HEK293 (cell line): ENCODE measurements around the gene PHEX.

ENCODE experiments used
- CTCF ChIP-seq: fragments of 450-650 bp; formaldehyde crosslinking; IDR thresholded peaks from 2 replicates; pipeline ENCODE4 v1.5.1; 2016; ENCODE audit warnings: missing biosample characterization, missing genetic modification characterization
- GLIS1 ChIP-seq: fragments of 450-650 bp; formaldehyde crosslinking; IDR thresholded peaks from 2 replicates; pipeline ENCODE4 v1.5.1; 2016; ENCODE audit warnings: missing biosample characterization, missing genetic modification characterization
- TCF7L2 ChIP-seq: IDR thresholded peaks from 2 replicates; pipeline ENCODE4 v1.6.1; 2011; ENCODE audit warnings: low read depth, mild to moderate bottlenecking, inconsistent platforms, low read length, moderate library complexity, borderline replicate concordance
- YY1 ChIP-seq: fragments of 450-650 bp; formaldehyde crosslinking; IDR thresholded peaks from 2 replicates; pipeline ENCODE4 v1.5.1; 2018; ENCODE audit warnings: missing biosample characterization, missing genetic modification characterization
- ZFP37 ChIP-seq: fragments of 450-650 bp; formaldehyde crosslinking; IDR thresholded peaks from 2 replicates; pipeline ENCODE4 v1.5.1; 2016; ENCODE audit warnings: missing biosample characterization, missing genetic modification characterization
- ZNF138 ChIP-seq: fragments of 450-650 bp; formaldehyde crosslinking; IDR thresholded peaks from 2 replicates; pipeline ENCODE4 v1.5.1; 2016; ENCODE audit warnings: missing biosample characterization, missing genetic modification characterization, borderline replicate concordance
- ZNF26 ChIP-seq: fragments of 450-650 bp; formaldehyde crosslinking; IDR thresholded peaks from 2 replicates; pipeline ENCODE4 v1.5.1; 2016; ENCODE audit warnings: missing biosample characterization, missing genetic modification characterization
- ZNF610 ChIP-seq: fragments of 450-650 bp; formaldehyde crosslinking; IDR thresholded peaks from 2 replicates; pipeline ENCODE4 v1.5.1; 2016; ENCODE audit warnings: missing biosample characterization, missing genetic modification characterization, borderline replicate concordance
- ZNF623 ChIP-seq: fragments of 450-650 bp; formaldehyde crosslinking; IDR thresholded peaks from 2 replicates; pipeline ENCODE4 v1.5.1; 2016; ENCODE audit warnings: missing biosample characterization, missing genetic modification characterization
- ZNF629 ChIP-seq: fragments of 450-650 bp; formaldehyde crosslinking; IDR thresholded peaks from 2 replicates; pipeline ENCODE4 v1.5.1; 2017; ENCODE audit warnings: missing biosample characterization, missing genetic modification characterization
- ZNF704 ChIP-seq: fragments of 450-650 bp; formaldehyde crosslinking; IDR thresholded peaks from 2 replicates; pipeline ENCODE4 v1.5.1; 2016; ENCODE audit warnings: missing biosample characterization, missing genetic modification characterization

GRCh38 chrX:22026731-22027130 is 5.4 kb upstream of the PHEX start:
- no peak for TF ChIP-seq CTCF (tag by site-specific recombination)
- TF ChIP-seq ZNF629 (tag by site-specific recombination): no peak
- no peak for TF ChIP-seq ZNF138 (tag by site-specific recombination)
- no peak for TF ChIP-seq ZNF704 (tag by site-specific recombination)
- no peak for TF ChIP-seq YY1
- no peak for TF ChIP-seq ZNF26 (tag by site-specific recombination)
- no peak for TF ChIP-seq ZNF623 (tag by site-specific recombination)
- no peak for TF ChIP-seq ZFP37
- TF ChIP-seq GLIS1 (tag by site-specific recombination): no peak
- no peak for TF ChIP-seq ZNF610
- no peak for TF ChIP-seq TCF7L2
